Measurements from ENCODE around the gene MAB21L2.

DNA sequence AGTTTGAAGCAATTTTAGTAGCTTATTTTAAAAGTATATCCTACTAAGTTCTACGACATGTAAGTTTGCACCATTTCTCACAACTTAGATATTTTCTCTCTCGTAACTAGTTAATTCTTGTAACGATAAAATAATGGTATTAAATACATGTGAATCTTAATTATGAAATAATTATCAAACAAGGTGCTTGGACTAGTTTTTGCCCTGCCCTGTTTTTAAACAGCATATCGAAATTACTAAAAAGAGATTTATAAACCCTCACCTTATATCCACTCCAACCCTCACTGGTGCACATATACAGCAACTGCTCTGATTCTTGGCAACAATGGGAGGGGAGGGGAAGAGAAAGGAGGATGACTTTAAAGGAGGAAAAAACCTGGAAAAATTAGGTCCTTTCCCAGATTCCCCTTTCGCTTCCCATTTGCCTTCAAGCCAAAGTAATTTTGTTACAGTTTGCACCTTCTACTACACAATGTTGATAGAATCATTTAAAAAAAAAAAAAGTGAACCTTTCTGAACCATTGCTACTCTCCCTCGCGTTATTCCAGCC, 820 bp upstream of the MAB21L2 start:
- TF ChIP-seq CTCF (IDR thresholded peaks at IDR 0.05; ENCODE audit: insufficient read depth, low read length) = no peak
- TF ChIP-seq, protein P1, sequence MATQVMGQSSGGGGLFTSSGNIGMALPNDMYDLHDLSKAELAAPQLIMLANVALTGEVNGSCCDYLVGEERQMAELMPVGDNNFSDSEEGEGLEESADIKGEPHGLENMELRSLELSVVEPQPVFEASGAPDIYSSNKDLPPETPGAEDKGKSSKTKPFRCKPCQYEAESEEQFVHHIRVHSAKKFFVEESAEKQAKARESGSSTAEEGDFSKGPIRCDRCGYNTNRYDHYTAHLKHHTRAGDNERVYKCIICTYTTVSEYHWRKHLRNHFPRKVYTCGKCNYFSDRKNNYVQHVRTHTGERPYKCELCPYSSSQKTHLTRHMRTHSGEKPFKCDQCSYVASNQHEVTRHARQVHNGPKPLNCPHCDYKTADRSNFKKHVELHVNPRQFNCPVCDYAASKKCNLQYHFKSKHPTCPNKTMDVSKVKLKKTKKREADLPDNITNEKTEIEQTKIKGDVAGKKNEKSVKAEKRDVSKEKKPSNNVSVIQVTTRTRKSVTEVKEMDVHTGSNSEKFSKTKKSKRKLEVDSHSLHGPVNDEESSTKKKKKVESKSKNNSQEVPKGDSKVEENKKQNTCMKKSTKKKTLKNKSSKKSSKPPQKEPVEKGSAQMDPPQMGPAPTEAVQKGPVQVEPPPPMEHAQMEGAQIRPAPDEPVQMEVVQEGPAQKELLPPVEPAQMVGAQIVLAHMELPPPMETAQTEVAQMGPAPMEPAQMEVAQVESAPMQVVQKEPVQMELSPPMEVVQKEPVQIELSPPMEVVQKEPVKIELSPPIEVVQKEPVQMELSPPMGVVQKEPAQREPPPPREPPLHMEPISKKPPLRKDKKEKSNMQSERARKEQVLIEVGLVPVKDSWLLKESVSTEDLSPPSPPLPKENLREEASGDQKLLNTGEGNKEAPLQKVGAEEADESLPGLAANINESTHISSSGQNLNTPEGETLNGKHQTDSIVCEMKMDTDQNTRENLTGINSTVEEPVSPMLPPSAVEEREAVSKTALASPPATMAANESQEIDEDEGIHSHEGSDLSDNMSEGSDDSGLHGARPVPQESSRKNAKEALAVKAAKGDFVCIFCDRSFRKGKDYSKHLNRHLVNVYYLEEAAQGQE (IDR thresholded peaks at IDR 0.05; ENCODE audit: insufficient replicate concordance, low read depth) = no peak
